Jurkat, Clone E6-1 (cell line): ENCODE measurements around the gene CD274.
"Not testable (repeated sequence)": the region's sequence is repeated elsewhere in the genome, so short reads cannot be mapped to it uniquely, and the experiment has no call there.

ENCODE experiments used
- DNase-seq: peaks from one replicate; pipeline ENCODE4 v3.0.0-alpha.2; 2011; ENCODE audit warnings: low read depth, low spot score
- H3K4me3 ChIP-seq: 2 replicates; pipeline ENCODE4 v1.5.1; 2011; ENCODE audit warnings: mild to moderate bottlenecking, low read length, control low read depth, moderate library complexity

CD274 gene

DNA sequence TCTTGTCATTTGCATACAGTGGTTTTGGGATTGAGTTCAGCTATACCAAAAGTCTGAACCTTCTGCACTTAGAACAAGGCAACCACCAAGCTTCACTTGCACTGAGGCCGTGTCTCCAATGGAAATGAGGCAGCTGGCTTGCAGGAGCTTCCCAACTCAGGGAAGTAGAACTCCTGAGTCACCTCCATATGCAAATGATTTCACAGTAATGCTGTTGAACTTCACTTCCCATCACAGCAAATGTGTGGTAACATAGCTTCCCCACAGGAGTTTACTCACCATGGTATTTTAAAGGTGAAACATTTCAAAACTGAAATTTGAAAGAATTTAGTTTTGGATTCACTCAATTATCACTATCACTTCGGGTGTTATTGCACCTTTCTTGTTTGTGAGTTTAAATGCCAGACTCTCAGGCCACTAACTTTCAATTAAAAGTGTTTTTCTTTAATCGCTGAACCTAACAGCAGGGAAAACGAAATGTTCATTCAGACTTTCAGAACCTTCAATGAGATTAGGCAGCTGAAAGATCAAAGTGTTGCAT, 9.0 kb downstream of the CD274 start:
- H3K4me3 ChIP-seq: no peak overlapping the region
- no peak for DNase-seq

DNA sequence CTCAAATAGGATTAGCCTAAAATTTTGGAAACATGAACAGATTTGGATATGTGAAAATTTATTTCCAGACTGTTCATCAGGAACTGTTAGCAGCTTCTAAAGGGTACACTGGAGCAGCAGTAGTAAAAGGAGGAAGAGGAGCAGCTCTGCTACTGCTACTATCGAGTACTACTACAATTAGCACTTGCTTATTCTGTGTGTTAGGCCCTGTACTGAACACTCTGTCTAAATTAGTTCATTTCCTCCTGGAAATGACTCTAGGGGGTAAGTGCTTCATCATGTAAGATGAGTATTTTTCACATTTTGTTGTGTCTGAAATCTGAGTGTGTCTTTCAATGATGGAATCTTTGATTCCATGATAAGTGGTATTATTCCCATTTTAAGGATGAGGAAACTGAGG, 9.8 kb downstream of the CD274 start:
- no peak overlapping the region for H3K4me3 ChIP-seq
- no peak for DNase-seq

DNA sequence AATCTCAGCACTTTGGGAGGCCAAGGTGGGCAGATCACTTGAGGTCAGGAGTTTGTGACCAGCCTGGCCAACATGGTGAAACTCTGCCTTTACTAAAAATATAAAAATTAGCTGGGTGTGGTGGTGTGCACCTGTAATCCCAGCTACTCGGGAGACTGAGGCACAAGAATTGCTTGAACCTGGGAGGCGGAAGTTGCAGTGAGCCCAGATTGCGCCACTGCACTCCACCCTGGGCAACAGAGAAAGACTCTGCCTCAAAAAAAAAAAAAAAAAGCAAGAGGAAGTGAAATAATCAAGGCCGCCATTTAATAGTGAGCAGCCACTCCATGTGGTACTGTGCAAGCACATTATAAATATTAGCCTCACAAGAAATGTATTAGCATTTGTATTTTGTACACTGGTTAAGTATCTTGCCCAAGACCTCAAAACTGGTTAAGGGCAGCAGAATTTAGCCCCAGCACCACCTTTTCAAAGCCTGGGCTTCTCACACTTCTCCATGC, 14.5 kb downstream of the CD274 start:
- not testable (repeated sequence) for H3K4me3 ChIP-seq, DNase-seq

DNA sequence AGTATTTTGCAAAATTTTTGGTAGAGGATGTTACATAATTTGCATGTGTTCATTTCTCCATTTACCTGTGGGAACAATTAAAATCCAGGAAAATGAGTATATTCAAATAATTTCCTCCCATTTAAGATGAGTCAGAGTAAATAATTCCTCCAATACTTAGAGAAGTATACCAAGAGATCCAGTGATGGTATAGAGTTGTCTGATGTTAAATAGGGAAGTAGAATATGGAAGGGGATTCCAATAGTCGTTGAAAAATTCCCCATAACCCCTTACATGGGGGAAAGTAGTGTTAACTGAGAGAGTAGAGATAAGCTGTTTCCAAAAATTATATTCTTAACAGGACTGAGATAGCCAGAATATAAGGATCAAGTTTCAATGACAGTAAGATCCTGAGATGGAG, 15.7 kb downstream of the CD274 start:
- no peak for DNase-seq
- no peak overlapping the region for H3K4me3 ChIP-seq

DNA sequence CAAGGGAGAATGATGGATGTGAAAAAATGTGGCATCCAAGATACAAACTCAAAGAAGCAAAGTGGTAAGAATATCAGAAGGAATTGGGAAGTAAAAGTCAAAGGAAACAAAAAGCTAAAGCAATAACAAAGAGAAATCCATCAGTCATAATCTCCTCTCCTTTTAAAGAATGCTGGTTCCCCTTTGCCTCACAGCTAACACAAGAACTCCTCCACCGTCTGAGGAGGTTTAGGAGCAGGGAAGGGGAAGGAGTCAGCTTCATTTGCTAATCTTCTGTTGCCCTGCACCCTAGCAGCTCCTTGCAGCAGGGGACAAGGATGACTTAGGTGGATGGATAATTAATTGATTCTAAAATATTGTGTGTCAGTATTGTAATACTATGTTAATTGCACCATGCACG, 16.4 kb downstream of the CD274 start:
- DNase-seq: no peak
- no peak overlapping the region for H3K4me3 ChIP-seq

DNA sequence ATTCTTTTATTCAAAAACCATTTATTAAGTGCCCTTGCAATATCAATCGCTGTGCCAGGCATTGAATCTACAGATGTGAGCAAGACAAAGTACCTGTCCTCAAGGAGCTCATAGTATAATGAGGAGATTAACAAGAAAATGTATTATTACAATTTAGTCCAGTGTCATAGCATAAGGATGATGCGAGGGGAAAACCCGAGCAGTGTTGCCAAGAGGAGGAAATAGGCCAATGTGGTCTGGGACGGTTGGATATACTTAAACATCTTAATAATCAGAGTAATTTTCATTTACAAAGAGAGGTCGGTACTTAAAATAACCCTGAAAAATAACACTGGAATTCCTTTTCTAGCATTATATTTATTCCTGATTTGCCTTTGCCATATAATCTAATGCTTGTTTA, 18.5 kb downstream of the CD274 start:
- H3K4me3 ChIP-seq: no peak overlapping the region
- no peak for DNase-seq

DNA sequence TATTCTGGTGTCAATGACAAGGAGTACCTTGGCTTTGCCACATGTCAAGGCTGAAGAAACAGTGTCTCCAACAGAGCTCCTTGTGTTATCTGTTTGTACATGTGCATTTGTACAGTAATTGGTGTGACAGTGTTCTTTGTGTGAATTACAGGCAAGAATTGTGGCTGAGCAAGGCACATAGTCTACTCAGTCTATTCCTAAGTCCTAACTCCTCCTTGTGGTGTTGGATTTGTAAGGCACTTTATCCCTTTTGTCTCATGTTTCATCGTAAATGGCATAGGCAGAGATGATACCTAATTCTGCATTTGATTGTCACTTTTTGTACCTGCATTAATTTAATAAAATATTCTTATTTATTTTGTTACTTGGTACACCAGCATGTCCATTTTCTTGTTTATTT, 19.8 kb downstream of the CD274 start:
- no peak overlapping the region for H3K4me3 ChIP-seq
- no peak for DNase-seq

DNA sequence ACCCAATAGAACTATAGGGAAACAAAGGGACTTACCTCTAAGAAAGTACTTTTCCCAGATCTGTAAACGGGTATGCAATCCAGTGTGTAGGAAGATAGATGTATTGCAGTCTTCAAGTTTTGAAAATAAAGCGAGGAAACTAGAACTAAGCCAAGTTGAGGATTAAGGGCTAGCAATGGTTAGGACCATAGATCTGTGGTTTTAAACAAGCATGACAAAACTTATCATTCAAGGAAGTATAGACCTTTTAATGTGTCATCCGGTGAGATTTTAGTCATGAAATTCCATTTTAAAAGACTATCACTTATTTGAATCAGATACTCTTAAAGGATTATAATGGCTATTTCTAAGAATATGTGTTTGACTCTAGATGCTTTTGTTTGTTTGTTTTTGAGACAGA, 20.5 kb downstream of the CD274 start:
- DNase-seq: no peak
- no peak overlapping the region for H3K4me3 ChIP-seq

DNA sequence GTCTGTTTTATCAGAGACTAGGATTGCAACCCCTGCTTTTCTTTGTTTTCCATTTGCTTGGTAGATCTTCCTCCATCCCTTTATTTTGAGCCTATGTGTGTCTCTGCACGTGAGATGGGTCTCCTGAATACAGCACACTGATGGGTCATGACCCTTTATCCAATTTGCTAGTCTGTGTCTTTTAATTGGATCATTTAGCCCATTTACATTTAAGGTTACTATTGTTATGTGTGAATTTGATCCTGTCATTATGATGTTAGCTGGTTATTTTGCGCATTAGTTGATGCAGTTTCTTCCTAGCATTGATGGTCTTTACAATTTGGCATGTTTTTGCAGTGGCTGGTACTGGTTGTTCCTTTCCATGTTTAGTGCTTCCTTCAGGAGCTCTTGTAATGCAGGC, 25.3 kb downstream of the CD274 start:
- DNase-seq: not testable (repeated sequence)

DNA sequence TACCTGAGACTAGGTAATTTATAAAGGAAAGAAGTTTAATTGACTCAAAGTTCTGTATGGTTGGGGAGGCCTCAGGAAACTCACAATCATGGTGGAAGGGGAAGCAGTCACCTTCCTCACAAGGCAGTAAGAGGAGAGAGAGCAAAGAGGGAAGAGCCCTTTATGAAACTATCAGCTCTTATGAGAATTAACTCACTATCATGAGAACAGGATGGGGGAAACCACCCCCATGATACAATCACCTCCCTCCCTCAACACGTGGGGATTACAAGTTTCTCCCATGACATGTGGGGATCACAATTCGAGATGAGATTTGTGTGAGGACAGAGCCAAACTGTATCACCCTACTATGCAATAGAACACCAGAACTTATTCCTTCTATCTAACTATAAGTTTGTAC, 27.9 kb downstream of the CD274 start:
- no peak for DNase-seq

More for the DNA sequence above, 25.3 kb downstream of the CD274 start:
- not testable (repeated sequence) for H3K4me3 ChIP-seq

DNA sequence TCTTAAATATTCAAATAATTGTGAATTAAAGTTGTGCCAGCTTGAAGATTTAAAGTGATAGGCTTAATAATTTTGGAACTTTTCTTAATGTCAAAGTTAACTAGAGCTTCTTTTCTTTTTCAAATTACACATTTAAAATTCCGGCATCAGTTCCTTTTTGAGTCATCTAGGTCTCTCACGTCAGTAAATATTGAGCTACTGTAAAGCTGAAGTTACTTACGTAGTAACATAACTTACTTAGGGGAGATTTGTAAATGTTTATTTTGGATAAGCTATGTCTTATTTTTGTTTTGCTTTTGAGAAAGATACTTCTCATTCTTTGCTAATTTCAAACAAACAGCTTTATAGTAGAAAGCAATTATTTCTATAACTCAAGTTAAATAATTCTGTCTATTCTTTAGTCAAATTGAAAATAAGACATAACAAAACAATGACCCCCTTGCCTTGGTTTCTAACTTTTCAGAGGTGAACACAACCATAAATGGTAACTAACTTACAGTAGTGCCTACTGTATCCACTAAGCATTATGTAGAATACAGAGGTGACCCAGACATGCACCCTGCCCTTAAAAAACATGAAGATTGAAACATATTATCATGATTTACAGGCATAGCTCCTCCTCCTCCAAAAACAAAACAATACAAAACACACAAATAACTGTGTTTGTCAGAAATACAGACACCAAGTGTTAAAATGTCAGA, 29.8 kb downstream of the CD274 start:
- DNase-seq: no peak
- H3K4me3 ChIP-seq: no peak overlapping the region

More for the DNA sequence above, 27.9 kb downstream of the CD274 start:
- H3K4me3 ChIP-seq: no peak overlapping the region

DNA sequence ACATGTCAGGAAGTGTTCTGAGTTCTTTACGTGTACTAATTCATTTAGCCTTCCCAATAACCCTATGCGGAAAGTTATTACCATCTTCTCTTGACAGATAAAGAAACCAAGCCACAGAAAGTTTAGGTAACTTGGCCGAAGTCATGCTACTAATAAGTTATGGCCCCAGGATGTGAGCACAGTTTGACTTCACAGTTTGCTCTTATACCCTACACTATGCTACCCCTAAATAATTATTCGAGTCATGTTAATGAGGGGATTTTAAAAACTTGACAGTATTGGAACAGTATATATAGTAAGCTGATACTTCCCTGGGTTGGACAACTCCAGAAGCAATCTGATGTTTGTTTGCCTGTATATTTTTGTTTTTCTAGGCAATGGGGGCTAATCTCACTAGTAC, 30.6 kb downstream of the CD274 start:
- DNase-seq: no peak
- no peak overlapping the region for H3K4me3 ChIP-seq

DNA sequence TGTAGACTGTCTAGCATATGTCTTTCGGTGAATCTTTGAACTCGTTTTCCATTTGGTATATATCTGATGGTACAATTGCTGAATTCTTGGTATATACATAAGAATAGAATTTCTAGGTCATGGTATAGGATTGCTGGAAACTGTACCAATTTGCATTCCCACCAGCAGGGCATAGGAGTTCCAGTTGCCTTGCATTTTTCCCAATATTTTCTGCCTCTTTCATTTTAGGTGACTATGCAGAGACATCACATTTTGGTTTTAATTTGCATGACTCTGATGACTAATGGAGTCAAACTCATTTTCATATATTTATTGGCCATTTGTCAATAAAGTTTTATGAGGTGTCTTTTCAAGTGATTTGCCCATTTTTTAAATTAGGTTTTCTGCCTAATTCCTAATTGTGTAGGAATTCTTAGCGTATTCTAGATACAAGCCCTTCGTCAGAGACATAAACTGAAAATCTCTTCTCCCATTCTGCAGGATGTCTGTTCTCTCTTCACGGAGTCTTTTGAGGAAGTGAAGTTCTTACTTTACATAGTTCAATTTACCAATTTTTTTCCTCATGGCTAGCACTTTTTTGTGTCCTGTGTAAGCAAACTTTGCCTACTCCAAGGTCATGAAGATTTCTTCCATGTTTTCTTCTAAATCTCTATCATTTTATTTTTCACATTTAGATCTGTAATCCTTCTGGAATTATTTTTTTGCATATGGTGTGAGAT, 31.1 kb downstream of the CD274 start:
- no peak overlapping the region for H3K4me3 ChIP-seq
- no peak for DNase-seq

DNA sequence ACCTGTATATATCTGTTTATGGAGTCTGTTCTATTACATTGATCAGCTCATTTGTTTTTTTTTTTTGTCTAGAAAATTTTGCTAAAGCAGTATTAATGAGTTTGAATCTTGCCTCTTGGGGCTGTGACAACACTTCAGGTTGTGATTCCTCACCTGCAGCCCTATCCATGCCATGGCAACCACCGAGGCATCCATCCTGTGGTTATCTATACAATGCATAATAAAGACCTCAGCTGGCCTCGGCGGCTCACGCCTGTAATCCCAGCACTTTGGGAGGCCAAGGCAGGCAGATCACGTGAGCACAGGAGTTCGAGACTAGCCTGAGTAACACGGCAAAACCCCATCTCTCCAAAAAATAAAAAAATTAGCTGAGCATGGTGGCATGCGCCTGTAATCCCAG, 31.9 kb downstream of the CD274 start:
- DNase-seq: no peak
- H3K4me3 ChIP-seq: no peak overlapping the region

DNA sequence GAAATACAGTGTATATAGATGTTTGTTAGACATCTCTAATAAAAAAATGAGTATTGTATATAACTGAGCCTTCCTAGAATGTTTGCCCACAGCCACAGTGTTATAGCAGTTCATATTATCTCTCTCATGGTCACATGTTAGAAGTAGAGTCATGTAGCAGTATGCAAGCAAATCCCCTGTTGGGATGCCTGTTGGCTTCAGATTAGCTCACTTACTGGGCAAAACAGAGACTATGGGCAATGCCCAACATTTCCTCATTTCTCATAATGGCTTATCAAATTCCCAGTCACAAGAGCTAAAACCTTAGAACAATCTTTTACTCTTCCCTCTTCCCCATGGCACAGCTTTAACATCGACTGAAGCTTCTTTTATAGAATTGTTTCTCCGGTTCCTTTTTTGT, 33.0 kb downstream of the CD274 start:
- no peak for DNase-seq
- H3K4me3 ChIP-seq: no peak overlapping the region

DNA sequence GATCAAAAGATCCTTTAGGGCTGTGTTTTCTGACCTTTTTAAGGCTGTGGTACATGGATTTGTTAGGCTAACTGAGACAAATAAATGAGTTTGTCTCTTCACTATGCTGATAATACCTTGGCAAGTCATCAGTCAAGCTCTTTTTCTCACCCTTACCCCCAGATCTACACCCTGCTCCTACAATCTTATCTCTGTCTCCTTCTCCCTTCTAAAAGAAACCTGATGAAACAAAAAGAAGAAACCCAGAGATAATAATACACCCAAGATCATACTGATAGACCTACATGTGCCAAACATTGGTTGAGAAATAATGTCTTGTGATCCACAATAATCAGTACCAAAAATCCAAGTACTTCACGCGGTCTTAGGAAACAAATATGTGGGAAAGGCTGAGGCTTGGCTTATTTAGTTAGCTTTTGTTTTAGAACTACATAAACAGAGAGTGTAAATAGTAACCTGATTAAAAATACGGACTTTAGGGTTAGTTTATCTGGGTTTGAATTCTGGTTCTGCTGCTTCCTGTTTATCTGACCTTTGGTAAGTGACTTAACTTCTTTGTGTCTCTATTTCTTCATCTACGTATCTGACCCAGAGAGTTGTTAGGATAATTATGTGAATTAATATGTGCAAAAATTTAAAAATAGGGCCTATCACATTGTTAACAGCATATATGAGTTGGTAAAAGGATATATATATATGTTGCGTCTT, 35.2 kb downstream of the CD274 start:
- DNase-seq: no peak
- no peak overlapping the region for H3K4me3 ChIP-seq

DNA sequence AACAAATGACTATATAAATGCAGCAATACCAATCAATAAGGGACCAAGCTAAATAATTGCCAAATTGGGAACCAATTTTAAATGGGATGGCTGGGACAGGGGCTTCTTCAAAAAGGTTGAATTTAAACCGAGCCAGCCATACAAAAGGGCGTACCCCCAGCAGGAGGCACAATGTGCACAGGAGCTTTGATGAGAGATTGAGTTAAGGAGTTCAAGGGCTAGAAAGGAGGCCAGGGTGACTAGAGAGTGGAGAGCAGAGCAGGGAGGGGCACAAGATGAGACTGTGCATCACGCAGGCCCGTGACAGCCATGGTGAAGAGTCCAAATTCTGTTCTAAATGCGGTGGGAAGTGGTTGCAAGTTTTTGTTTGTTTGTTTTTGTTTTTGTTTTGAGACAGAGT, 36.6 kb downstream of the CD274 start:
- DNase-seq: no peak
- no peak overlapping the region for H3K4me3 ChIP-seq

DNA sequence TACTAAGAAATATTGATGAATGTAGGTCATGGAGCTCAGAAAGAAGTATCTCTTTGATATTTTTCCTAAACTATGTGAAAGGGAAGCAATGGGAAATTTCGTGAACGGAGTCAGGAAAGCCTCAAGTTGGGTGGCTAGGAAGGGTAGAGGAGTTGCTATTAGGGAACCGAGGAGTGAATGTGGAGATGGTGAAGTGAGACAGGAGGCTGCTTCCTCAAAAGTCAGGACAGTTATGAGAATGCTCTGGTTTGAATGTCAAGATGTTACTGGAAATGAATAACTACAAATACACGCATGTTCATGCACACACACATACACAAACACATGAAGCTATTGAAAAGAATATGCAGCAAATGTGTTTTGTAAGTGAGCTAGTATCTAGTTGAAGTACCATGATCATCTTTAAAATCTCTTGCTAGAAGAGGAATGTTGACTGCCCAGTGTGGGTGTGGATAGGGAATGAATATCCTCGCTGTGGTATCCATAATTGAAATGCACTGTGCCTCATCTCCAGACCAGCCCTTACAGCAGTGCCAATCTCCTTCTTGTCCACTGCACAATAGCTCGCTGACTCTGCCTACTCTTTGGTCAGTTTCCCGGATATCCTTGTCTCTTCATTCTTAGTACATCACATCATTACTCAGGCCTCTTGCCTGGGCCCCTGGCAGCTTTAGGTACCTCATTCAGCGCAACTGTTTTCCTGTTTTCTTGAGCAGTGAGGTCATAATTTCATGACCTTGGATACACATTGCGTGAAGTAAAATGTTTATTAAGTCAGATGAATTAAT, 38.1 kb downstream of the CD274 start:
- DNase-seq: no peak
- no peak overlapping the region for H3K4me3 ChIP-seq
